WTC11 (cell line): ENCODE data around the gene NPB. TPM values are rescaled to one million over a fixed set of nuclear protein-coding genes. Genes with fewer than 3 reads are reported as not detected.

ENCODE experiments used
- CBFB ChIP-seq: sonication (generic); formaldehyde crosslinking; IDR thresholded peaks from 2 replicates; pipeline ENCODE4 v1.8.1; 2022; ENCODE audit warnings: mild to moderate bottlenecking, low read depth, missing genetic modification reagents
- CDX4 ChIP-seq: fragments of 250-450 bp; sonication (Bioruptor Pico); IDR thresholded peaks from 2 replicates; pipeline ENCODE4 v1.9.0; 2021; ENCODE audit warnings: moderate library complexity, mild to moderate bottlenecking, inconsistent platforms, borderline replicate concordance
- CREM ChIP-seq: sonication (generic); formaldehyde crosslinking; IDR thresholded peaks from 2 replicates; pipeline ENCODE4 v1.8.1; 2022; ENCODE audit warnings: mild to moderate bottlenecking, missing genetic modification reagents, moderate library complexity
- E2F5 ChIP-seq: sonication (generic); formaldehyde crosslinking; IDR thresholded peaks from 2 replicates; pipeline ENCODE4 v1.8.1; 2022; ENCODE audit warnings: mild to moderate bottlenecking, moderate library complexity, missing genetic modification reagents
- EMX1 ChIP-seq: fragments of 250-450 bp; sonication (Bioruptor Pico); IDR thresholded peaks from 2 replicates; pipeline ENCODE4 v1.8.0; 2021; ENCODE audit warnings: mild to moderate bottlenecking
- ERG ChIP-seq: fragments of 250-450 bp; sonication (Bioruptor Pico); IDR thresholded peaks from 2 replicates; pipeline ENCODE4 v1.8.0; 2021; ENCODE audit warnings: mild to moderate bottlenecking
- ESRRA ChIP-seq: sonication (generic); formaldehyde crosslinking; IDR thresholded peaks from 2 replicates; pipeline ENCODE4 v1.8.1; 2022; ENCODE audit warnings: mild to moderate bottlenecking, missing genetic modification reagents, borderline replicate concordance
- ETV6 ChIP-seq: sonication (generic); formaldehyde crosslinking; IDR thresholded peaks from 2 replicates; pipeline ENCODE4 v1.8.1; 2022; ENCODE audit warnings: mild to moderate bottlenecking, missing genetic modification reagents
- GABPB1 ChIP-seq: sonication (generic); formaldehyde crosslinking; IDR thresholded peaks from 2 replicates; pipeline ENCODE4 v1.8.1; 2023; ENCODE audit warnings: mild to moderate bottlenecking, missing genetic modification reagents
- KAT7 ChIP-seq: sonication (generic); formaldehyde crosslinking; IDR thresholded peaks from 2 replicates; pipeline ENCODE4 v1.8.1; 2023; ENCODE audit warnings: missing genetic modification reagents, mild to moderate bottlenecking, borderline replicate concordance
- NFATC4 ChIP-seq: fragments of 250-450 bp; sonication (Bioruptor Pico); IDR thresholded peaks from 2 replicates; pipeline ENCODE4 v1.9.0; 2021; ENCODE audit warnings: mild to moderate bottlenecking
- NFE2L1 ChIP-seq: sonication (generic); formaldehyde crosslinking; IDR thresholded peaks from 2 replicates; pipeline ENCODE4 v1.8.1; 2023; ENCODE audit warnings: missing genetic modification reagents
- PRDM15 ChIP-seq: sonication (generic); formaldehyde crosslinking; IDR thresholded peaks from 2 replicates; pipeline ENCODE4 v1.8.0; 2022; ENCODE audit warnings: missing genetic modification reagents
- PREB ChIP-seq: sonication (generic); formaldehyde crosslinking; IDR thresholded peaks from 2 replicates; pipeline ENCODE4 v1.8.1; 2022; ENCODE audit warnings: mild to moderate bottlenecking, missing genetic modification reagents, moderate library complexity, borderline replicate concordance
- RELA ChIP-seq: sonication (generic); formaldehyde crosslinking; IDR thresholded peaks from 2 replicates; pipeline ENCODE4 v1.8.1; 2022; ENCODE audit warnings: missing genetic modification reagents, mild to moderate bottlenecking, borderline replicate concordance
- SMAD4 ChIP-seq: sonication (generic); formaldehyde crosslinking; IDR thresholded peaks from 2 replicates; pipeline ENCODE4 v1.8.0; 2022; ENCODE audit warnings: mild to moderate bottlenecking, missing genetic modification reagents
- SOX15 ChIP-seq: fragments of 250-450 bp; sonication (Bioruptor Pico); IDR thresholded peaks from 2 replicates; pipeline ENCODE4 v1.9.0; 2021; ENCODE audit warnings: mild to moderate bottlenecking
- TEAD4 ChIP-seq: sonication (generic); formaldehyde crosslinking; IDR thresholded peaks from 2 replicates; pipeline ENCODE4 v1.8.0; 2022; ENCODE audit warnings: mild to moderate bottlenecking, missing genetic modification reagents
- ZNF121 ChIP-seq: sonication (generic); formaldehyde crosslinking; IDR thresholded peaks from 2 replicates; pipeline ENCODE4 v1.8.0; 2023; ENCODE audit warnings: missing genetic modification reagents
- ZNF138 ChIP-seq: sonication (generic); formaldehyde crosslinking; conservative IDR thresholded peaks from 2 replicates; pipeline ENCODE4 v1.8.1; 2022; ENCODE audit warnings: mild to moderate bottlenecking, moderate library complexity, missing genetic modification reagents
- ZNF219 ChIP-seq: sonication (generic); formaldehyde crosslinking; IDR thresholded peaks from 2 replicates; pipeline ENCODE4 v1.8.0; 2023; ENCODE audit warnings: missing genetic modification reagents, mild to moderate bottlenecking, borderline replicate concordance
- ZNF281 ChIP-seq: sonication (generic); formaldehyde crosslinking; IDR thresholded peaks from 2 replicates; pipeline ENCODE4 v1.8.0; 2023; ENCODE audit warnings: mild to moderate bottlenecking, missing genetic modification reagents
- ZNF423 ChIP-seq: fragments of 250-450 bp; sonication (Bioruptor Pico); IDR thresholded peaks from 2 replicates; pipeline ENCODE4 v2.1.2; 2022; ENCODE audit warnings: mild to moderate bottlenecking, moderate library complexity
- ZNF532 ChIP-seq: fragments of 250-450 bp; sonication (Bioruptor Pico); IDR thresholded peaks from 2 replicates; pipeline ENCODE4 v1.9.0; 2021; ENCODE audit warnings: mild to moderate bottlenecking, borderline replicate concordance
- total RNA-seq: library from RNA; stranded (reverse); gene quantifications from 3 replicates; pipeline ENCODE4 v1.2.3, GENCODE V29; 2021

NPB gene
- total RNA-seq, 1 experiment from 2014 or later, result 1.9 TPM

- TF ChIP-seq GABPB1 (CRISPR knock-in tag) (no peak), ZNF219 (CRISPR knock-in tag) (no peak), ZNF281 (0 out of 2 replicates have a peak, but pooled peaks have one; percentile 9), PREB (CRISPR knock-in tag) (no peak; the same call in 1 of the 2 replicates), EMX1 (CRISPR knock-in tag) (peak; percentile 39), ESRRA (CRISPR knock-in tag) (no peak), CDX4 (CRISPR knock-in tag) (no peak), ZNF532 (CRISPR knock-in tag) (no peak), TEAD4 (CRISPR knock-in tag) (no peak), PRDM15 (CRISPR knock-in tag) (no peak), RELA (no peak), ZNF121 (CRISPR knock-in tag) (0 out of 2 replicates have a peak, but pooled peaks have one; percentile 2), CBFB (CRISPR knock-in tag) (0 out of 2 replicates have a peak, but pooled peaks have one; percentile 25), SOX15 (no peak), SMAD4 (CRISPR knock-in tag) (no peak), KAT7 (CRISPR knock-in tag) (peak; percentile 82; the same call in 1 of the 2 replicates), E2F5 (CRISPR knock-in tag) (peak; percentile 34; the same call in 1 of the 2 replicates), ERG (CRISPR knock-in tag) (peak; percentile 69; the same call in 1 of the 2 replicates), NFATC4 (CRISPR knock-in tag) (peak; percentile 53; the same call in 1 of the 2 replicates), ZNF423 (CRISPR knock-in tag) (peak; percentile 89), ZNF138 (CRISPR knock-in tag) (no peak), ETV6 (CRISPR knock-in tag) (no peak; the same call in 1 of the 2 replicates), CREM (CRISPR knock-in tag) (no peak), NFE2L1 (CRISPR knock-in tag) (no peak)
Measured at GRCh38 chr17:81869221-81870130, 32.6 kb upstream of the NPB start (continued).
